WI38 (cell line): ENCODE results near the gene ERVV-1.

Experiments used
- H3K4me3 ChIP-seq: 2 replicates; pipeline ENCODE4 v1.5.1; 2011; ENCODE audit warnings: low read depth, mild to moderate bottlenecking, control low read depth, low read length
- CTCF ChIP-seq: IDR thresholded peaks from 2 replicates; pipeline ENCODE4 v1.5.1; 2012; ENCODE audit warnings: low read depth, mild to moderate bottlenecking, control low read depth, low read length

ERVV-1 gene

GRCh38 chr19:53034054-53034453 is 20.3 kb downstream of the ERVV-1 start:
- no peak for TF ChIP-seq CTCF
- no peak overlapping the region for H3K4me3 ChIP-seq

- TF ChIP-seq CTCF = no peak
- no peak overlapping the region for H3K4me3 ChIP-seq
These were observed 21.4 kb downstream of the ERVV-1 start for GRCh38 chr19:53034948-53035675.

GRCh38 chr19:53037101-53038097 is 23.7 kb downstream of the ERVV-1 start:
- H3K4me3 ChIP-seq = peak overlapping the region; percentile 70
- no peak for TF ChIP-seq CTCF

GRCh38 chr19:53041366-53041765 is 27.6 kb downstream of the ERVV-1 start:
- no peak overlapping the region for H3K4me3 ChIP-seq
- TF ChIP-seq CTCF = no peak

GRCh38 chr19:53045536-53045935 is 31.8 kb downstream of the ERVV-1 start:
- no peak for TF ChIP-seq CTCF
- H3K4me3 ChIP-seq = no peak overlapping the region

- H3K4me3 ChIP-seq = no peak overlapping the region
- no peak for TF ChIP-seq CTCF
These were observed 33.7 kb downstream of the ERVV-1 start for GRCh38 chr19:53047379-53047778.

- no peak for TF ChIP-seq CTCF
- no peak overlapping the region for H3K4me3 ChIP-seq
These were observed 41.4 kb downstream of the ERVV-1 start for GRCh38 chr19:53055117-53055516.
